Measurements from ENCODE around the gene TMEM179B. TPM values are rescaled to one million over a fixed set of nuclear protein-coding genes. Genes with fewer than 3 reads are reported as not detected.
A peak's percentile ranks its signal among the peaks of the same experiment; 100 is the strongest.

TMEM179B gene
- total and polyA plus RNA-seq, 9 of the 15 experiments (the other 6 are each of a cell fraction or from before 2014, with no cell fraction given) = 27.7 to 105 (median 37.0) TPM

DNA sequence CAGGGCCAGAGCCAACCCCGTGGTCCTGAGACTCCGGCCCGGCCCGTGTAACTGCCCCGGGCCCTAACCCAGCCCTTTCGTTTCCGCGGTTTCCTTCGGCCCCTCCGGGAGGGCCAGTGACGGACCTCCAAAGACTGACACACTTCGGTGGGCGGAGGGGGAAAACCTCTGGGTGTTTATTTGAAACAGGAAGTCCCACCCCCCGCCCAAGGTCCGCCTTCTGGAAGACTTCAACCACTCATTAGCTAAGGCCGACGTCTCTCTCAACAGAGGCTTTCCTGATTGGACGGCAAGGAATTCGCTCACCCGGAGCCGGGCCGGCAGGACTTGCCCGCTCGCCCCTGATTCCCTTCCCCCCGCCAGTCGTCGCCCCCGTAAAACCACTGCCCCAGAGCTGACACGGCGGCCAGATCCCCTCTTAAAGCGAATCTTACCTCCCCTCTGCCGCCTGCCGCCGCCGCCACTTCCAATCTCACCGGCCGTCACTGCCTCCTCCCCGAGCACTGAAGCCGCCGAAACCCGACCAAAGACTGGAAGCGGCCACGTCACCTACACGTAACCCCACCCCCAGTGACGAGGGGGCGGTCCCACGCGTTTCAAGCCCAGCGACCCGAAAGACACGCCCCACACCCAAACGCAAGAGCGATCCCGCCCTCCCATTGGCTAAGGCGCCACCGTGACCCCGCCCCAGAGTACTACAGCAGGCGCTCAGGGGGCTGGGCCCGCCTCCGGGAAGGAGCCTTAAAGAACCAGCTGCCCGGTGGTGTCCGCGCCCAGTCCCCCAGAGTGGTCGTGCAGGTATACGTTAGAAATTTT is 44.5 kb downstream of the TMEM179B start, which contains the start of gene STX5 (continued):
- TF ChIP-seq, protein P1, sequence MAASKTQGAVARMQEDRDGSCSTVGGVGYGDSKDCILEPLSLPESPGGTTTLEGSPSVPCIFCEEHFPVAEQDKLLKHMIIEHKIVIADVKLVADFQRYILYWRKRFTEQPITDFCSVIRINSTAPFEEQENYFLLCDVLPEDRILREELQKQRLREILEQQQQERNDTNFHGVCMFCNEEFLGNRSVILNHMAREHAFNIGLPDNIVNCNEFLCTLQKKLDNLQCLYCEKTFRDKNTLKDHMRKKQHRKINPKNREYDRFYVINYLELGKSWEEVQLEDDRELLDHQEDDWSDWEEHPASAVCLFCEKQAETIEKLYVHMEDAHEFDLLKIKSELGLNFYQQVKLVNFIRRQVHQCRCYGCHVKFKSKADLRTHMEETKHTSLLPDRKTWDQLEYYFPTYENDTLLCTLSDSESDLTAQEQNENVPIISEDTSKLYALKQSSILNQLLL (CRISPR knock-in tag; IDR thresholded peaks at IDR 0.05; ENCODE audit: borderline replicate concordance) = no peak
- TF ChIP-seq FOXJ3 (CRISPR knock-in tag; IDR thresholded peaks at IDR 0.05) (no peak), POLR2H (tag; IDR thresholded peaks at IDR 0.05; ENCODE audit: low read depth) (peak; percentile 87), FOXK1 (CRISPR knock-in tag; IDR thresholded peaks at IDR 0.05; ENCODE audit: borderline replicate concordance) (no peak), HIVEP1 (CRISPR knock-in tag; IDR thresholded peaks at IDR 0.05) (no peak), NUFIP1 (IDR thresholded peaks at IDR 0.05; ENCODE audit: partially characterized antibody) (no peak), U2AF1 (optimal IDR thresholded peaks at IDR 0.05; ENCODE audit: low read depth, low read length) (no peak), ADNP (tag; IDR thresholded peaks at IDR 0.05) (no peak), ZNF311 (CRISPR knock-in tag; IDR thresholded peaks at IDR 0.05) (no peak), MTF1 (CRISPR knock-in tag; IDR thresholded peaks at IDR 0.05; ENCODE audit: borderline replicate concordance) (no peak), ZNF212 (CRISPR knock-in tag; IDR thresholded peaks at IDR 0.05) (no peak), ZFP36 (IDR thresholded peaks at IDR 0.05; ENCODE audit: low read depth, low read length, partially characterized antibody) (no peak), SIRT6 (IDR thresholded peaks at IDR 0.05; ENCODE audit: low read depth, low read length) (no peak), MEF2A (IDR thresholded peaks at IDR 0.05; ENCODE audit: control insufficient read depth, low read depth, low read length) (no peak), MIER1 (IDR thresholded peaks at IDR 0.05; ENCODE audit: low read depth) (no peak), SLC30A9 (CRISPR knock-in tag; IDR thresholded peaks at IDR 0.05) (no peak), PHB2 (IDR thresholded peaks at IDR 0.05; ENCODE audit: low read depth) (no peak), DIDO1 (tag; IDR thresholded peaks at IDR 0.05; ENCODE audit: low read depth) (no peak), RBM14 (IDR thresholded peaks at IDR 0.05; ENCODE audit: borderline replicate concordance, insufficient read depth, low read depth, low read length) (no peak), SAP30 (IDR thresholded peaks at IDR 0.05; ENCODE audit: borderline replicate concordance, insufficient read depth, low read depth, low read length, poor library complexity, severe bottlenecking) (peak; percentile 67), RFX7 (CRISPR knock-in tag; IDR thresholded peaks at IDR 0.05) (no peak)
- TF ChIP-seq, protein P2, sequence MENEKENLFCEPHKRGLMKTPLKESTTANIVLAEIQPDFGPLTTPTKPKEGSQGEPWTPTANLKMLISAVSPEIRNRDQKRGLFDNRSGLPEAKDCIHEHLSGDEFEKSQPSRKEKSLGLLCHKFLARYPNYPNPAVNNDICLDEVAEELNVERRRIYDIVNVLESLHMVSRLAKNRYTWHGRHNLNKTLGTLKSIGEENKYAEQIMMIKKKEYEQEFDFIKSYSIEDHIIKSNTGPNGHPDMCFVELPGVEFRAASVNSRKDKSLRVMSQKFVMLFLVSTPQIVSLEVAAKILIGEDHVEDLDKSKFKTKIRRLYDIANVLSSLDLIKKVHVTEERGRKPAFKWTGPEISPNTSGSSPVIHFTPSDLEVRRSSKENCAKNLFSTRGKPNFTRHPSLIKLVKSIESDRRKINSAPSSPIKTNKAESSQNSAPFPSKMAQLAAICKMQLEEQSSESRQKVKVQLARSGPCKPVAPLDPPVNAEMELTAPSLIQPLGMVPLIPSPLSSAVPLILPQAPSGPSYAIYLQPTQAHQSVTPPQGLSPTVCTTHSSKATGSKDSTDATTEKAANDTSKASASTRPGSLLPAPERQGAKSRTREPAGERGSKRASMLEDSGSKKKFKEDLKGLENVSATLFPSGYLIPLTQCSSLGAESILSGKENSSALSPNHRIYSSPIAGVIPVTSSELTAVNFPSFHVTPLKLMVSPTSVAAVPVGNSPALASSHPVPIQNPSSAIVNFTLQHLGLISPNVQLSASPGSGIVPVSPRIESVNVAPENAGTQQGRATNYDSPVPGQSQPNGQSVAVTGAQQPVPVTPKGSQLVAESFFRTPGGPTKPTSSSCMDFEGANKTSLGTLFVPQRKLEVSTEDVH (IDR thresholded peaks at IDR 0.05; ENCODE audit: low read depth, partially characterized antibody) = peak; percentile 13
- TF ChIP-seq, protein P3, sequence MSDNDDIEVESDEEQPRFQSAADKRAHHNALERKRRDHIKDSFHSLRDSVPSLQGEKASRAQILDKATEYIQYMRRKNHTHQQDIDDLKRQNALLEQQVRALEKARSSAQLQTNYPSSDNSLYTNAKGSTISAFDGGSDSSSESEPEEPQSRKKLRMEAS (CRISPR knock-in tag; IDR thresholded peaks at IDR 0.05) = no peak
